Urinary bladder (tissue), 4 donors: Measurements from ENCODE around the gene DMBX1. TPM values are rescaled to one million over a fixed set of nuclear protein-coding genes. Genes with fewer than 3 reads are reported as not detected.

ENCODE experiments used
- DNase-seq: peaks from one replicate; pipeline ENCODE4 v3.0.0-alpha.2; 2015; ENCODE audit errors: extremely low spot score
- H3K27ac ChIP-seq: one replicate; pipeline ENCODE4 v1.5.1; 2013; ENCODE audit warnings: low read depth, mild to moderate bottlenecking, moderate library complexity
- H3K36me3 ChIP-seq: one replicate; pipeline ENCODE4 v1.6.1; 2013; ENCODE audit warnings: mild to moderate bottlenecking, moderate library complexity; ENCODE audit not compliant: insufficient read depth
- H3K4me1 ChIP-seq: one replicate; pipeline ENCODE4 v1.6.1; 2013; ENCODE audit warnings: mild to moderate bottlenecking, moderate library complexity; ENCODE audit not compliant: insufficient read depth
- H3K4me3 ChIP-seq: one replicate; pipeline ENCODE4 v1.5.1; 2013; ENCODE audit warnings: low read depth, low read length
- WGBS: extraction: QIAGEN DNeasy Blood & Tissue Kit; methylation state at CpG from one replicate; pipeline ENCODE4 v1.1.7; 2013; 5-methylcytosine and 5-hydroxymethylcytosine counted together
- polyA plus RNA-seq: library from polyadenylated mRNA; stranded (reverse); fragments of 200-250 nt; gene quantifications from one replicate; pipeline ENCODE4 v1.2.3, GENCODE V29; 2013
- total RNA-seq: library from RNA; depleted of rRNA; stranded (reverse); fragments of >200 nt; gene quantifications from one replicate; pipeline ENCODE4 v1.2.3, GENCODE V29; 2014
- donor health status: healthy with polysubstance abuse.
- donor health status: healthy.

The DMBX1 gene
- total RNA-seq, result not detected
- polyA plus RNA-seq, result not detected

- DNase-seq, result no peak
- 2% methylated on average over 74 of the region's 74 CpGs for WGBS
These were observed at the start of gene DMBX1 for GRCh38 chr1:46489638-46490405. Gene DMBX1, plus strand, starts transcription at chr1:46489836. Its CDS starts 17,175 bp downstream, at chr1:46507011.

GRCh38 chr1:46440478-46440877, 49.2 kb upstream of the DMBX1 start:
- no peaks in the 10 kb centered on the region for H3K36me3 ChIP-seq
- DNase-seq, result no peak
- 90% methylated on average over 2 of the region's 2 CpGs for WGBS
- H3K27ac ChIP-seq, result no peak overlapping the region
- H3K4me1 ChIP-seq, result no peaks in the 10 kb centered on the region
- no peak overlapping the region for H3K4me3 ChIP-seq

More at GRCh38 chr1:46489638-46490405, at the start of gene DMBX1:
- Histone ChIP-seq H3K4me1 (no peaks in the 10 kb centered on the region), H3K27ac (no peak within 1 kb of the TSS), H3K4me3 (peak within 1 kb of the TSS; percentile 4), H3K36me3 (no peaks in the 10 kb centered on the region)

GRCh38 chr1:46442317-46443161, 47.1 kb upstream of the DMBX1 start:
- Histone ChIP-seq H3K4me3 (no peak overlapping the region), H3K27ac (no peak overlapping the region), H3K36me3 (no peaks in the 10 kb centered on the region), H3K4me1 (no peaks in the 10 kb centered on the region)
- 9% methylated on average over 25 of the region's 25 CpGs for whole genome bisulfite sequencing
- DNase-seq, result no peak

- Histone ChIP-seq H3K27ac (no peak overlapping the region), H3K4me3 (no peak overlapping the region), H3K4me1 (no peaks in the 10 kb centered on the region), H3K36me3 (no peaks in the 10 kb centered on the region)
- 79% methylated on average over 3 of the region's 3 CpGs for WGBS
- DNase-seq, result no peak
These were observed 45.2 kb upstream of the DMBX1 start for GRCh38 chr1:46444466-46444865.

- Histone ChIP-seq H3K4me1 (no peaks in the 10 kb centered on the region), H3K36me3 (no peaks in the 10 kb centered on the region), H3K4me3 (no peak overlapping the region), H3K27ac (no peak overlapping the region)
- WGBS, result 58% methylated on average over 3 of the region's 3 CpGs
- no peak for DNase-seq
These were observed 43.8 kb upstream of the DMBX1 start for GRCh38 chr1:46445773-46446256.

GRCh38 chr1:46446646-46447498, 42.8 kb upstream of the DMBX1 start:
- 32% methylated on average over 15 of the region's 15 CpGs for WGBS
- DNase-seq, result peak; percentile 57
- Histone ChIP-seq H3K4me1 (no peaks in the 10 kb centered on the region), H3K4me3 (no peak overlapping the region), H3K36me3 (no peaks in the 10 kb centered on the region), H3K27ac (no peak overlapping the region)

GRCh38 chr1:46447499-46448108, 42.0 kb upstream of the DMBX1 start:
- no peak for DNase-seq
- Histone ChIP-seq H3K36me3 (no peaks in the 10 kb centered on the region), H3K4me3 (peak overlapping the region; percentile 25), H3K4me1 (no peaks in the 10 kb centered on the region), H3K27ac (no peak overlapping the region)
- 39% methylated on average over 14 of the region's 14 CpGs for WGBS

GRCh38 chr1:46448109-46448911, 41.3 kb upstream of the DMBX1 start:
- no peak for DNase-seq
- 4% methylated on average over 76 of the region's 76 CpGs for WGBS
- H3K36me3 ChIP-seq, result no peaks in the 10 kb centered on the region
- H3K4me3 ChIP-seq, result peak overlapping the region; percentile 25
- H3K4me1 ChIP-seq, result no peaks in the 10 kb centered on the region
- no peak overlapping the region for H3K27ac ChIP-seq

GRCh38 chr1:46449223-46450159, 40.1 kb upstream of the DMBX1 start:
- Histone ChIP-seq H3K36me3 (no peaks in the 10 kb centered on the region), H3K4me3 (no peak overlapping the region), H3K4me1 (no peaks in the 10 kb centered on the region), H3K27ac (no peak overlapping the region)
- no peak for DNase-seq
- WGBS, result 77% methylated on average over 6 of the region's 6 CpGs

- H3K4me1 ChIP-seq, result no peaks in the 10 kb centered on the region
- WGBS, result 91% methylated on average over 1 of the region's 1 CpG
- no peak overlapping the region for H3K27ac ChIP-seq
- no peaks in the 10 kb centered on the region for H3K36me3 ChIP-seq
- no peak overlapping the region for H3K4me3 ChIP-seq
- no peak for DNase-seq
These were observed 39.5 kb upstream of the DMBX1 start for GRCh38 chr1:46450160-46450517.

GRCh38 chr1:46451948-46452930, 37.4 kb upstream of the DMBX1 start:
- Histone ChIP-seq H3K4me1 (no peaks in the 10 kb centered on the region), H3K4me3 (no peak overlapping the region), H3K36me3 (no peaks in the 10 kb centered on the region), H3K27ac (no peak overlapping the region)
- WGBS, result 68% methylated on average over 5 of the region's 5 CpGs
- DNase-seq, result no peak
